ENCODE measurements around the gene GRID1.

Gene GRID1

GRCh38 chr10:85612833-85613232 lies 753.8 kb downstream of the GRID1 start:
- no peak for DNase-seq (ENCODE audit: low spot score)

- DNase-seq (ENCODE audit: low spot score) = no peak
Measured at GRCh38 chr10:85612378-85612775, 754.2 kb downstream of the GRID1 start.

- DNase-seq (ENCODE audit: low spot score) = no peak
Measured at GRCh38 chr10:85611746-85612377, 754.7 kb downstream of the GRID1 start.

- DNase-seq (ENCODE audit: low spot score) = no peak
Measured at GRCh38 chr10:85611093-85611740, 755.4 kb downstream of the GRID1 start.

GRCh38 chr10:85610381-85611092 lies 756.1 kb downstream of the GRID1 start:
- no peak for DNase-seq (ENCODE audit: low spot score)

- no peak for DNase-seq (ENCODE audit: low spot score)
Measured at GRCh38 chr10:85609509-85609908, 757.1 kb downstream of the GRID1 start.

GRCh38 chr10:85608706-85609105 lies 757.9 kb downstream of the GRID1 start:
- DNase-seq (ENCODE audit: low spot score) = no peak

GRCh38 chr10:85607043-85607695 lies 759.4 kb downstream of the GRID1 start:
- DNase-seq (ENCODE audit: low spot score) = no peak

GRCh38 chr10:85606401-85606800 lies 760.2 kb downstream of the GRID1 start:
- no peak for DNase-seq (ENCODE audit: low spot score)

- DNase-seq (ENCODE audit: low spot score) = no peak
Measured at GRCh38 chr10:85604884-85605283, 761.7 kb downstream of the GRID1 start.

- no peak for DNase-seq (ENCODE audit: low spot score)
Measured at GRCh38 chr10:85604136-85604725, 762.4 kb downstream of the GRID1 start.

GRCh38 chr10:85603151-85603940 lies 763.2 kb downstream of the GRID1 start:
- DNase-seq (ENCODE audit: low spot score) = no peak

- no peak for DNase-seq (ENCODE audit: low spot score)
Measured at GRCh38 chr10:85602713-85603112, 763.9 kb downstream of the GRID1 start.

GRCh38 chr10:85602306-85602705 lies 764.3 kb downstream of the GRID1 start:
- DNase-seq (ENCODE audit: low spot score) = no peak

GRCh38 chr10:85601526-85601925 lies 765.1 kb downstream of the GRID1 start:
- no peak for DNase-seq (ENCODE audit: low spot score)

GRCh38 chr10:85600744-85601081 lies 765.9 kb downstream of the GRID1 start:
- DNase-seq (ENCODE audit: low spot score) = no peak

GRCh38 chr10:85600026-85600743 lies 766.4 kb downstream of the GRID1 start:
- no peak for DNase-seq (ENCODE audit: low spot score)

- DNase-seq (ENCODE audit: low spot score) = no peak
Measured at GRCh38 chr10:85599081-85599480, 767.5 kb downstream of the GRID1 start.

- no peak for DNase-seq (ENCODE audit: low spot score)
Measured at GRCh38 chr10:85598646-85599045, 767.9 kb downstream of the GRID1 start.

GRCh38 chr10:85597006-85597405 lies 769.6 kb downstream of the GRID1 start:
- DNase-seq (ENCODE audit: low spot score) = no peak

- no peak for DNase-seq (ENCODE audit: low spot score)
Measured at GRCh38 chr10:85596389-85596788, 770.2 kb downstream of the GRID1 start.

All from HuH-7.5 (cell line).